SU-DHL-6 (cell line): ENCODE data around the gene PDCD2.

Source experiments
- H2AFZ ChIP-seq: fragments of 200-600 bp; sonication (generic); 2 replicates; pipeline ENCODE4 v1.6.1; 2014; ENCODE audit warnings: low read depth, mild to moderate bottlenecking, moderate library complexity, mixed read lengths, antibody characterized with exemption, low read length; ENCODE audit not compliant: severe bottlenecking
- H3F3A ChIP-seq: fragments of 200-600 bp; shearing (Covaris generic); 2 replicates; pipeline ENCODE4 v1.6.0; 2016; ENCODE audit warnings: antibody characterized with exemption, mild to moderate bottlenecking; ENCODE audit not compliant: insufficient read depth
- H3K27ac ChIP-seq: fragments of 200-600 bp; sonication (generic); 2 replicates; pipeline ENCODE4 v1.5.1; 2016; ENCODE audit warnings: low read depth, mild to moderate bottlenecking, low read length, moderate library complexity, mixed read lengths
- H3K27me3 ChIP-seq: fragments of 200-600 bp; sonication (generic), shearing (Covaris generic); 2 replicates; pipeline ENCODE4 v1.6.0; 2014; ENCODE audit warnings: mild to moderate bottlenecking, low read length
- H3K36me3 ChIP-seq: fragments of 200-600 bp; sonication (generic); 2 replicates; pipeline ENCODE4 v1.6.1; 2014; ENCODE audit warnings: mild to moderate bottlenecking, low read length, mixed read lengths
- H3K4me2 ChIP-seq: fragments of 300-600, 200-600 bp; shearing (Covaris generic), sonication (generic); 2 replicates; pipeline ENCODE4 v1.6.0; 2014; ENCODE audit warnings: low read length, low read depth, mild to moderate bottlenecking; ENCODE audit not compliant: poor library complexity, severe bottlenecking
- H3K4me3 ChIP-seq: fragments of 200-600 bp; sonication (generic); 2 replicates; pipeline ENCODE4 v1.5.1; 2014; ENCODE audit warnings: antibody characterized with exemption, low read length, mild to moderate bottlenecking, mixed read lengths; ENCODE audit not compliant: insufficient read depth, poor library complexity, severe bottlenecking
- H3K79me2 ChIP-seq: fragments of 200-600 bp; sonication (generic); 2 replicates; pipeline ENCODE4 v1.6.1; 2014; ENCODE audit warnings: mild to moderate bottlenecking, low read length, moderate library complexity; ENCODE audit not compliant: insufficient read depth
- H3K9ac ChIP-seq: fragments of 200-600 bp; sonication (generic); 2 replicates; pipeline ENCODE4 v1.7.0; 2014; ENCODE audit warnings: mild to moderate bottlenecking, low read length
- H3K9me2 ChIP-seq: fragments of 200-600 bp; sonication (generic); replicated peaks from 2 replicates; pipeline ENCODE4 v1.6.1; 2014; ENCODE audit warnings: low read length; ENCODE audit not compliant: insufficient read depth
- H3K9me3 ChIP-seq: fragments of 200-600 bp; sonication (generic); 2 replicates; pipeline ENCODE4 v1.6.1; 2014; ENCODE audit warnings: low read length, mixed read lengths; ENCODE audit not compliant: insufficient read depth
- H4K20me1 ChIP-seq: fragments of 200-600 bp; sonication (generic); 2 replicates; pipeline ENCODE4 v1.6.1; 2014; ENCODE audit warnings: low read depth, mild to moderate bottlenecking, antibody characterized with exemption, low read length, moderate library complexity, mixed read lengths
- CTCF ChIP-seq: fragments of 200-600 bp; sonication (generic); IDR thresholded peaks from one replicate; pipeline ENCODE4 v1.5.1; 2017; ENCODE audit warnings: antibody characterized with exemption, mild to moderate bottlenecking, low read length, moderate library complexity; ENCODE audit not compliant: insufficient read depth, poor library complexity, severe bottlenecking
- EZH2phosphoT487 ChIP-seq: fragments of 200-600 bp; sonication (generic), shearing (Covaris generic); conservative IDR thresholded peaks from 2 replicates; pipeline ENCODE4 v1.6.1; 2018; ENCODE audit warnings: mild to moderate bottlenecking, antibody characterized with exemption, low read length, moderate library complexity, mixed read lengths

PDCD2 gene

DNA sequence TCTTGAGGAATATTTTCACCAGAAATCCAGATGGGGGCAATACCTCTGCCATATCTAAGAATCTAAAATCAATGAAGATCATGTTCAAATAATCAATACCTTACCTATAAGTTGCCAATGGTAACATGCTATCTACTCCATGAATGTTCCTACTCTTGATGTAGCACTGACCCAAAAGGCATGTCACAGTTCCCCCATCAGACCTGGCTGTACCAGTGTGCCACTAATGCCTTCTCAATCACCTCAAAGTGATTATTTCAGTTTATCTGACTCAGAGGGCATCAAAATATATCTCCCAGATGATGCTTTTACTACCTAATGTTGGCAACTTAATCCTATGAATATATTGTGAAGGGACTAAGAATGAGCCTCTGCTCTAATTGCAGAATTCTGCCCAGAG, 5.5 kb downstream of the PDCD2 start:
- H2AFZ ChIP-seq, result no peak overlapping the region
- H3K79me2 ChIP-seq, result peaks cover 15% of the 10 kb centered on the region
- H3K9me2 ChIP-seq, result no peaks in the 10 kb centered on the region
- no peak overlapping the region for H3K4me3 ChIP-seq
- H3K9ac ChIP-seq, result no peak overlapping the region
- no peaks in the 10 kb centered on the region for H4K20me1 ChIP-seq
- peaks cover 14% of the 10 kb centered on the region for H3F3A ChIP-seq
- TF ChIP-seq CTCF (no peak), EZH2phosphoT487 (no peak)
- no peak overlapping the region for H3K27ac ChIP-seq
- H3K4me2 ChIP-seq, result no peak overlapping the region
- no peaks in the 10 kb centered on the region for H3K9me3 ChIP-seq
- peaks cover 17% of the 10 kb centered on the region for H3K36me3 ChIP-seq
- H3K27me3 ChIP-seq, result no peaks in the 10 kb centered on the region

- no peak for TF ChIP-seq CTCF
- no peak for TF ChIP-seq EZH2phosphoT487
- H3K79me2 ChIP-seq, result no peaks in the 10 kb centered on the region
- H3K9ac ChIP-seq, result no peak overlapping the region
- peaks cover 22% of the 10 kb centered on the region for H3K36me3 ChIP-seq
- no peaks in the 10 kb centered on the region for H3K9me3 ChIP-seq
- no peak overlapping the region for H2AFZ ChIP-seq
- H3K4me2 ChIP-seq, result no peak overlapping the region
- H3K27me3 ChIP-seq, result no peaks in the 10 kb centered on the region
- H4K20me1 ChIP-seq, result no peaks in the 10 kb centered on the region
- no peak overlapping the region for H3K27ac ChIP-seq
- peaks cover 24% of the 10 kb centered on the region for H3F3A ChIP-seq
- no peaks in the 10 kb centered on the region for H3K9me2 ChIP-seq
- H3K4me3 ChIP-seq, result no peak overlapping the region
Measured at GRCh38 chr6:170575250-170575649, 9.2 kb downstream of the PDCD2 start.

DNA sequence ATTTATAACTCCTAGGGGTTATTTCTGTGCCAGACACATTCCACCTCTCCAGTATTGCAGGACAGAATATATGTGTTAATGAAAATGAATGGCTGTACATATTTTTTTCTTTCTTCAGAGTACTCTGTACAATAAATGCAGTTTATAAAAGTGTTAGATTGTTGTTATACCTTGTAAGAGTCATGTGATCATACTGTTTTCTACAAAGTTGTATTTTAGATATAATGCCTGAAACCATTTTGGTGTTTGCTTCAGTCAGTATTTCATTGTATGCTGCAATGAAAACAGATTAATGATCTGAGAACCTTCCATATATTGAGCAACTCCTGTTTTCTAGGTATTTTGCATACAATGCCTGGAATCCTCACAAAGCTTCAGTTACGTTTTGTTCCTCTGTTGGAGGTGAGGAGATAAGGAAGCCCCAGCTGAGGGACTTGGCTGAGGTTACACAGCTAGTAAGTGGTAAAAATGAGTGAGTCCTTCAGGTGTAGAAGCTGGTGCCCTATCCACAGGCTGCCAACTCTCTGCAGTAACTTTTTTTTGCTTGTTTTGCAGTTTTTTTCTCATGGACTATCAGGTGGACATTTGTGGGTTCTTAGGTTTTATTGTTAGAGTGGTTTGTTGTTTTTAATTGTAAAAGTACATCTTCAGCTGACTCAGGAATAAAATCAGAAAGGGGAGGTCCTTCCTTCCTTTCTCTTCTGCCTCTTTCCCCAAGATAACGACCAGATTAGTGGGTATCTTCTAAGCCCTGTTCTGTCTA, 11.6 kb downstream of the PDCD2 start:
- no peaks in the 10 kb centered on the region for H3K79me2 ChIP-seq
- H3K36me3 ChIP-seq, result peaks cover 28% of the 10 kb centered on the region
- no peak for TF ChIP-seq CTCF
- TF ChIP-seq EZH2phosphoT487, result no peak
- no peaks in the 10 kb centered on the region for H3K27me3 ChIP-seq
- no peaks in the 10 kb centered on the region for H3K9me3 ChIP-seq
- H2AFZ ChIP-seq, result no peak overlapping the region
- no peak overlapping the region for H3K4me3 ChIP-seq
- no peaks in the 10 kb centered on the region for H3K9me2 ChIP-seq
- H3K4me2 ChIP-seq, result no peak overlapping the region
- no peaks in the 10 kb centered on the region for H4K20me1 ChIP-seq
- H3F3A ChIP-seq, result peaks cover 24% of the 10 kb centered on the region
- H3K9ac ChIP-seq, result no peak overlapping the region
- no peak overlapping the region for H3K27ac ChIP-seq
